Uterus (tissue), 4 donors: ENCODE data around the gene SLC2A5. TPM values are rescaled to one million over a fixed set of nuclear protein-coding genes. Genes with fewer than 3 reads are reported as not detected.

ENCODE experiments used
- DNase-seq, 2 donors: peaks; one replicate each; pipeline ENCODE4 v3.0.0-alpha.2; 2019 to 2020
- H3K27ac ChIP-seq, 2 donors: fragments of 200-600 bp; sonication (generic); 1 replicate in 1 of 2; 2 replicates in 1 of 2; pipeline ENCODE4 v1.5.1; 2016 to 2018
- H3K27me3 ChIP-seq, 2 donors: fragments of 200-600 bp; sonication (generic); one replicate each; pipeline ENCODE4 v1.5.1; 2018 to 2019; ENCODE audit warnings: control low read depth in 1 of 2
- H3K36me3 ChIP-seq, 2 donors: fragments of 200-600 bp; sonication (generic); one replicate each; pipeline ENCODE4 v1.5.1; 2019; ENCODE audit warnings: control low read depth in 1 of 2
- H3K4me1 ChIP-seq, 2 donors: fragments of 200-600 bp; sonication (generic); one replicate each; pipeline ENCODE4 v1.5.1; 2018 to 2019; ENCODE audit warnings: control low read depth in 1 of 2
- H3K4me3 ChIP-seq, 2 donors: fragments of 200-600 bp; sonication (generic); 1 replicate in 1 of 2; 2 replicates in 1 of 2; pipeline ENCODE4 v1.5.1; 2018 to 2019; ENCODE audit warnings: mild to moderate bottlenecking in 1 of 2
- H3K9me3 ChIP-seq, 2 donors: fragments of 200-600 bp; sonication (generic); one replicate each; pipeline ENCODE4 v1.5.1; 2019; ENCODE audit warnings: control low read depth in 1 of 2
- POLR2A ChIP-seq, 2 donors: fragments of 450-650 bp; IDR thresholded peaks; one replicate each; pipeline ENCODE4 v1.6.1; 2016; ENCODE audit warnings: antibody characterized with exemption in 2 of 2, mild to moderate bottlenecking in 1 of 2, moderate library complexity in 1 of 2
- intact Hi-C: fragments of 100-400 bp; cut with DNase I; formaldehyde crosslinking; loops from one replicate; pipeline ENCODE4 v1.15.1; 2023; ENCODE audit warnings: low total_unique reads
- total RNA-seq, 4 donors: library from RNA; depleted of rRNA in 3 of 4; stranded (reverse); fragments of >200 nt in 3 of 4; gene quantifications; one replicate each; pipeline versions ENCODE4 v1.1.0 to v1.2.4, GENCODE V29; 2014 to 2023
- TF ChIP-seq, protein P1 (sequence below), 4 experiments: fragments of 200-600 bp in 2 of 4; fragments of 450-650 bp in 2 of 4; sonication (generic) in 2 of 4; IDR thresholded peaks; one replicate each; pipeline ENCODE4 v1.5.1; 2016 to 2019; ENCODE audit warnings: antibody characterized with exemption in 4 of 4, mild to moderate bottlenecking in 2 of 4, moderate library complexity in 1 of 4
- donor health status: DM: yes; HTN: yes; CAD: no.

SLC2A5 gene
- total RNA-seq, 4 donors from 2014 or later: 1.1 to 2.4 TPM; not detected in 2

DNA sequence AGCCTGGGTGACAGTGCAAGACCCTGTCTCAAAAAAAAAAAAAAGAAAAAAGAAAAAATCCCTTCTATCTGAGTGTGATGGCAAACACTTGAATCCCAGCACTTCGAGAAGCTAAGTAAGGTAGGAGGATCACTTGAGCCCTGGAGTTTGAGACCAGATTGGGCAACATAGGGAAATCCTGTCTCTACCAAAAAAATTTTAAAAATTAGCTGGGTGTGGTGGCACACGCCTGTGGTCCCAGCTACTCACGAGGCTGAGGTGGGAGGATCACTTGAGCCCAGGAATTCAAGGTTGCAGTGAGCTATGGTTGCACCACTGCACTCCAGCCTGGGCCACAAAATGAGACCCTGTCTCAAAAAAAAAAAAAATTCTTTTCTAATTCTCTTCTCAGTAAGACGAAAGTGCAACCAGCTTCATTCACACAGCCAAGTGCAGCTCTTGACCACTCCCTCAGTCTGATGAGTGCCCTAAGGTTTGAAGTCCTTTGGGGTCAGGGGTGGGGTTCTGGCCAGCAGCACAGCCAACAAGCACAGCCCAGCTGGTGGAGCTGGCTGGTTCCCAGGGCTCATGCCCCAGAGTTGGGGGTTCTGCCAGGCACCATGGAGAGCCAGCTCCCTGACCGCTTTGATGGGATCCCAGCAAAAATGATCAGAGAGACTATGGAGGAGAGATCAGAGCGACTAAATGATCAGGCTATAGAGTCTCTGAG, 8.0 kb downstream of the SLC2A5 start:
- Histone ChIP-seq H3K27me3 (no peaks in the 10 kb centered on the region), H3K9me3 (no peaks in the 10 kb centered on the region), H3K4me3 (no peak overlapping the region), H3K4me1 (no peaks in the 10 kb centered on the region), H3K27ac (no peak overlapping the region), H3K36me3 (no peaks in the 10 kb centered on the region)
- no peak for TF ChIP-seq POLR2A (IDR thresholded peaks at IDR 0.05)
- TF ChIP-seq, protein P1, sequence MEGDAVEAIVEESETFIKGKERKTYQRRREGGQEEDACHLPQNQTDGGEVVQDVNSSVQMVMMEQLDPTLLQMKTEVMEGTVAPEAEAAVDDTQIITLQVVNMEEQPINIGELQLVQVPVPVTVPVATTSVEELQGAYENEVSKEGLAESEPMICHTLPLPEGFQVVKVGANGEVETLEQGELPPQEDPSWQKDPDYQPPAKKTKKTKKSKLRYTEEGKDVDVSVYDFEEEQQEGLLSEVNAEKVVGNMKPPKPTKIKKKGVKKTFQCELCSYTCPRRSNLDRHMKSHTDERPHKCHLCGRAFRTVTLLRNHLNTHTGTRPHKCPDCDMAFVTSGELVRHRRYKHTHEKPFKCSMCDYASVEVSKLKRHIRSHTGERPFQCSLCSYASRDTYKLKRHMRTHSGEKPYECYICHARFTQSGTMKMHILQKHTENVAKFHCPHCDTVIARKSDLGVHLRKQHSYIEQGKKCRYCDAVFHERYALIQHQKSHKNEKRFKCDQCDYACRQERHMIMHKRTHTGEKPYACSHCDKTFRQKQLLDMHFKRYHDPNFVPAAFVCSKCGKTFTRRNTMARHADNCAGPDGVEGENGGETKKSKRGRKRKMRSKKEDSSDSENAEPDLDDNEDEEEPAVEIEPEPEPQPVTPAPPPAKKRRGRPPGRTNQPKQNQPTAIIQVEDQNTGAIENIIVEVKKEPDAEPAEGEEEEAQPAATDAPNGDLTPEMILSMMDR (IDR thresholded peaks at IDR 0.05): no peak
- DNase-seq: no peak
- intact Hi-C loops: no loop called here

- intact Hi-C loops: no loop called here
- H3K36me3 ChIP-seq: no peaks in the 10 kb centered on the region
- no peaks in the 10 kb centered on the region for H3K9me3 ChIP-seq
- no peak for DNase-seq
- TF ChIP-seq POLR2A (IDR thresholded peaks at IDR 0.05): no peak
- TF ChIP-seq, protein P1 (IDR thresholded peaks at IDR 0.05): no peak
- no peaks in the 10 kb centered on the region for H3K4me1 ChIP-seq
- H3K4me3 ChIP-seq: no peak overlapping the region
- H3K27me3 ChIP-seq: no peaks in the 10 kb centered on the region
- no peak overlapping the region for H3K27ac ChIP-seq
Observed at GRCh38 chr1:9059891-9060744, 9.3 kb downstream of the SLC2A5 start.

- no peak for DNase-seq
- no peak overlapping the region for H3K4me3 ChIP-seq
- TF ChIP-seq, protein P1 (IDR thresholded peaks at IDR 0.05): peak in 1 of 4 experiments; percentile 18
- no peak for TF ChIP-seq POLR2A (IDR thresholded peaks at IDR 0.05)
- no peaks in the 10 kb centered on the region for H3K9me3 ChIP-seq
- H3K27me3 ChIP-seq: no peaks in the 10 kb centered on the region
- no peaks in the 10 kb centered on the region for H3K36me3 ChIP-seq
- H3K27ac ChIP-seq: no peak overlapping the region
- intact Hi-C loops: no loop called here
- H3K4me1 ChIP-seq: no peaks in the 10 kb centered on the region
Observed at GRCh38 chr1:9058465-9058864, 11.0 kb downstream of the SLC2A5 start.

- no peaks in the 10 kb centered on the region for H3K36me3 ChIP-seq
- no peak overlapping the region for H3K27ac ChIP-seq
- no peaks in the 10 kb centered on the region for H3K4me1 ChIP-seq
- H3K9me3 ChIP-seq: no peaks in the 10 kb centered on the region
- intact Hi-C loops: no loop called here
- H3K27me3 ChIP-seq: no peaks in the 10 kb centered on the region
- no peak for DNase-seq
- TF ChIP-seq, protein P1 (IDR thresholded peaks at IDR 0.05): no peak
- TF ChIP-seq POLR2A (IDR thresholded peaks at IDR 0.05): no peak
- no peak overlapping the region for H3K4me3 ChIP-seq
Observed at GRCh38 chr1:9057851-9058250, 11.6 kb downstream of the SLC2A5 start.
